Upper lobe of left lung (tissue), 6 donors: Measurements from ENCODE around the gene TRAF1. TPM values are rescaled to one million over a fixed set of nuclear protein-coding genes. Genes with fewer than 3 reads are reported as not detected.
A peak's percentile ranks its signal among the peaks of the same experiment; 100 is the strongest.

Source experiments
- ATAC-seq, 2 donors: fragments of 200-7000 bp; cut with Tn5 transposase; one replicate each; pipeline ENCODE4 v1.9.1; 2022; ENCODE audit warnings: mild to moderate bottlenecking in 2 of 2, moderate library complexity in 2 of 2; ENCODE audit not compliant: low FRiP score in 2 of 2
- DNase-seq, 2 donors: peaks; one replicate each; pipeline ENCODE4 v3.0.0-alpha.2; 2019 to 2020
- H3K27ac ChIP-seq, 4 donors: fragments of 200-600 bp; sonication (generic); one replicate each; pipeline ENCODE4 v1.5.1; 2016 to 2019
- H3K27me3 ChIP-seq, 4 donors: fragments of 200-600 bp; sonication (generic); one replicate each; pipeline ENCODE4 v1.5.1; 2017 to 2019
- H3K36me3 ChIP-seq, 4 donors: fragments of 200-600 bp; sonication (generic); one replicate each; pipeline ENCODE4 v1.5.1; 2016 to 2019
- H3K4me1 ChIP-seq, 4 donors: fragments of 200-600 bp; sonication (generic); one replicate each; pipeline ENCODE4 v1.5.1; 2018 to 2019
- H3K4me3 ChIP-seq, 4 donors: fragments of 200-600 bp; sonication (generic); one replicate each; pipeline ENCODE4 v1.5.1; 2017 to 2019; ENCODE audit warnings: mild to moderate bottlenecking in 2 of 4, moderate library complexity in 1 of 4
- H3K9me3 ChIP-seq, 4 donors: fragments of 200-600 bp; sonication (generic); one replicate each; pipeline ENCODE4 v1.5.1; 2018 to 2019
- EP300 ChIP-seq, 4 donors: sonication (generic); formaldehyde crosslinking; IDR thresholded peaks; one replicate each; pipeline ENCODE4 v1.5.1; 2017; ENCODE audit warnings: antibody characterized with exemption in 4 of 4, control low read depth in 2 of 4
- POLR2A ChIP-seq, 4 donors: fragments of 450-650 bp; IDR thresholded peaks; one replicate each; pipeline ENCODE4 v1.5.1; 2016 to 2017; ENCODE audit warnings: antibody characterized with exemption in 4 of 4, mild to moderate bottlenecking in 2 of 4
- POLR2AphosphoS5 ChIP-seq, 2 donors: sonication (generic); formaldehyde crosslinking; IDR thresholded peaks; one replicate each; pipeline ENCODE4 v1.5.1; 2017; ENCODE audit warnings: antibody characterized with exemption in 2 of 2
- WGBS, 2 donors: methylation state at CpG; one replicate each; pipeline ENCODE4 v1.1.5; 2017 to 2018; 5-methylcytosine and 5-hydroxymethylcytosine counted together
- total RNA-seq, 6 donors: library from RNA; depleted of rRNA in 4 of 6; stranded (reverse); fragments of >200 nt in 4 of 6; gene quantifications; one replicate each; pipeline versions ENCODE4 v1.1.0 to v1.2.1, GENCODE V29; 2016 to 2021
- TF ChIP-seq, protein P1 (sequence below), 6 experiments: fragments of 450-650 bp in 4 of 6; fragments of 200-600 bp in 2 of 6; sonication (generic) in 2 of 6; IDR thresholded peaks; one replicate each; pipeline ENCODE4 v1.5.1; 2016 to 2019; ENCODE audit warnings: antibody characterized with exemption in 6 of 6
- donor health status: DM: no; HTN: no; CAD: no; lungs with moderate emphysema.
- donor health status: DM: no; HTN: yes; CAD: no; lungs with severe emphysema.

Gene TRAF1
- total RNA-seq, 6 donors from 2014 or later = 2.9 to 29.3 (median 6.6) TPM

DNA sequence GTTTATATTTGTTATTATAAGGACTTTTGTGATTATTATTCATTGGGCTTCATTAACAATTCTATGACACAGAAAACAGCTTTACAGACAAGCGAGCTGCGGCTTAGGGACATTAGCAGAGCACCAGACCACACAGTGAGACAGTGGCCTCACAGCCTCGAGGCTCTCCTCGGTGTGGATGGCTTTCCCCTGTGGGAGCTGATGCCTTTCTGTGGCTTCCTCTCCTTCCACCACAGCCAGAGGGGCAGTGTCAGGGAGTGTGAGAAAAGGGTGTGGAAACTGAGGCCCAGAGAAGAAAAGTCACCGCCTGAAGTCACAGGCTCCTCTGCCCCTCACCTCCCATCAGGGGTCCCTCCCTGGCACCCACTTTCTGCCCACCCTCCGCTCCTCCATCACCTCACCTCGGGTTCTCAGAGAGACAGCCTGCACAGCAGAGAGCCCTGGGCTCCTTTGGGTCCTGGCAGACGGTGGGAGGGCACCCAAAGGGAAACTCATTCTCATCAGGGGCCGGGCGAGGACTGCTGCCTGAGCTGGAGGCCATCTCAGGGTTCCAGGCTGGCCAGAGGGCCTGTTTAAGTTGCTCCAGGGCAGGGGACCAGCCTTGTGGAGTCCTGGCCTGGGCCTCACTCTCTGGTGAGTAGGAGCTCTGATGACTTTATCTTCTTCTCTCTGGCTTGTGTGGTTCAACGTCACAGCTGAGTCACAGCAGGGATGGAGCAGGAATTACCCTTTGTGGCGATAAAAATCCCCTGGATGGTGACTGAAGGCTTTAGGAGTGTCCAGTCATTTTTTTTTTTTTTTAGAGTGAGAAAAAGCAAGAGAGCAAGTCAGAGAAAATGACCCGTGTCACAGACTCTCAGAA lies 830 bp downstream of the TRAF1 start:
- WGBS, 2 donors = 61 to 75% methylated on average over 10 to 13 of the region's 13 CpGs
- TF ChIP-seq, protein P1, sequence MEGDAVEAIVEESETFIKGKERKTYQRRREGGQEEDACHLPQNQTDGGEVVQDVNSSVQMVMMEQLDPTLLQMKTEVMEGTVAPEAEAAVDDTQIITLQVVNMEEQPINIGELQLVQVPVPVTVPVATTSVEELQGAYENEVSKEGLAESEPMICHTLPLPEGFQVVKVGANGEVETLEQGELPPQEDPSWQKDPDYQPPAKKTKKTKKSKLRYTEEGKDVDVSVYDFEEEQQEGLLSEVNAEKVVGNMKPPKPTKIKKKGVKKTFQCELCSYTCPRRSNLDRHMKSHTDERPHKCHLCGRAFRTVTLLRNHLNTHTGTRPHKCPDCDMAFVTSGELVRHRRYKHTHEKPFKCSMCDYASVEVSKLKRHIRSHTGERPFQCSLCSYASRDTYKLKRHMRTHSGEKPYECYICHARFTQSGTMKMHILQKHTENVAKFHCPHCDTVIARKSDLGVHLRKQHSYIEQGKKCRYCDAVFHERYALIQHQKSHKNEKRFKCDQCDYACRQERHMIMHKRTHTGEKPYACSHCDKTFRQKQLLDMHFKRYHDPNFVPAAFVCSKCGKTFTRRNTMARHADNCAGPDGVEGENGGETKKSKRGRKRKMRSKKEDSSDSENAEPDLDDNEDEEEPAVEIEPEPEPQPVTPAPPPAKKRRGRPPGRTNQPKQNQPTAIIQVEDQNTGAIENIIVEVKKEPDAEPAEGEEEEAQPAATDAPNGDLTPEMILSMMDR (IDR thresholded peaks at IDR 0.05) = no peak
- TF ChIP-seq POLR2A (IDR thresholded peaks at IDR 0.05) = peak in 1 of 4 donors; percentile 36
- TF ChIP-seq EP300 (IDR thresholded peaks at IDR 0.05) = no peak
- TF ChIP-seq POLR2AphosphoS5 (IDR thresholded peaks at IDR 0.05) = no peak
- Histone ChIP-seq H3K9me3 (no peaks in the 10 kb centered on the region), H3K27ac (peak overlapping the region; percentile 67 to 91 (median 80)), H3K36me3 (no peaks in the 10 kb centered on the region), H3K27me3 (no peaks in the 10 kb centered on the region), H3K4me1 (peaks cover 14 to 39% (median 32%) of the 10 kb centered on the region in 4 donors), H3K4me3 (peak overlapping the region in 2 of 4 donors; percentile 14 to 16)
- DNase-seq (no peak), ATAC-seq (peak in 1 of 2 donors; percentile 45)

DNA sequence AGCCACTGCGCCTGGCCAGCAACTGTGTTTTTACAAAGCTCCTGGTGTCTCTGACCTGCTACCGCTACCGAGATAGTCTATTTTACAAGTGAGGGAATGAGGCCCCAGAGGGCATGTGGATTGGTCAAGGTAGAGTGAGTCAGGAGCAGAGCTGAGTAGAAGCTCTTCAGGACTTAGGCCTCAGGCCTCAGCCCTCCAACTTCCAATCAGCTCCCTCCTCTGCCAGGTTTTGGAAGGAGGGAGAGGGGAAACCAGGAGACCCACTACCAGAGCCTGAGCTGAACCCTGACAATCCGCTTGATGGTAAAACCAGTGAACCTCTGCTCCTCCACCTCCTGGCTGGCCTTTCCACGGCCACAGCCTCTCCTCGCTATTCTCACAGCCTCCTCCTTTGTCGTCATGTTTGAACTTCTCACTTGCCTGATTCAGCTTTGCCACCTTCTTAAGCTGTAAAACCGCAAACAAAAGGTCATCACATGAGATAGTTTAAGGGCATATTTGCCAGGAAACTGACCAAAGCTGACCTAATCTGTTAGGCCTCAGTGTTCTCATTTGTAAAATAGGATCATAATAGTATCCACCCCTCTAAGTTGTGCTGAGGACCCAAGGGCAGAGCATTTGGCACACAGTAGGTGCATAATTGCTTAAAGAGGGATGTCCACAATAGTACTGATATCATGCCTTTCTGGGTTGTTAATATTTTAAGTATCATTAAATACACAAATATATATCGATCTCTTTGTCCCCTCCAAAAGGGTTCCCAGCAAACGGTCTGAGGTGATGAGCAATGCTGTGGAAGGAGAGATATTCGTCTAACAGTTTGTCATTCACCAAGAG lies 1.7 kb downstream of the TRAF1 start:
- Histone ChIP-seq H3K27me3 (no peaks in the 10 kb centered on the region), H3K36me3 (no peaks in the 10 kb centered on the region), H3K27ac (peak overlapping the region; percentile 67 to 91 (median 80)), H3K9me3 (no peaks in the 10 kb centered on the region), H3K4me1 (peaks cover 18 to 40% (median 30%) of the 10 kb centered on the region in 4 donors), H3K4me3 (no peak overlapping the region)
- 78 to 79% methylated on average over 9 to 11 of the region's 11 CpGs for WGBS, 2 donors
- no peak for DNase-seq
- no peak for ATAC-seq
- TF ChIP-seq EP300 (IDR thresholded peaks at IDR 0.05) = no peak
- no peak for TF ChIP-seq POLR2AphosphoS5 (IDR thresholded peaks at IDR 0.05)
- TF ChIP-seq, protein P1 (IDR thresholded peaks at IDR 0.05) = no peak
- no peak for TF ChIP-seq POLR2A (IDR thresholded peaks at IDR 0.05)

DNA sequence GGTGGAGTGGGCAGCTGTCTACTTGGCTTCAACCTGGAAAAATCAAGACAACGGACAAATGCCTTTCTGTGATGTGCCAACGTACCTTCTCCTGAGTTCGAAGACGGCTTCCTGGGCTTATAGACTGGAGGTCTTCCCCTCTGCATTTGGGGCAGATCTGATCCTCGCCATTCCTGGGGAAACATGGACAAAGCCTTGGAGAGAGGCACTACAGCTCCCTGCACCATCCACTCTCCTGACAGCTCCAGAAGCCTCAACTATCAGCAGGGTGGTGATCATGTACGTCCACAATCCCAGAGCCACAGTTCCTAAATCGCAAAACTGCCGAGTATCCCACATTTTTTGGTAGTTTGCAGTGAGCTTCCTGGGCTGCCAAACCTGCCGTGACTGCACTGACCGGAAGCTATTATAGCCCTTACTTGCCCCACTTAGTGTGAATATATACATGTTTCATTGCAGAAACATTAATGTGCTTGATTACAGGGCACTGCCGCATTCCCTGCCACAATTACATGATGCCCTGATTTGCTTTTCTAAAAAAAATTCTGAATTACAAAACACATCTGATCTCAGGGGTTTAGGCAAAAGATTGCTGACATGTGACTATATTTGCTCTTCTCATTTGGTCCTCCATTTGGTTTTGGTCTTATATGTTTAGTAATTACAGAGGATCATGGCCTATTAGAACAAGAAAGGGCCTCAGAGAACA lies 2.8 kb downstream of the TRAF1 start:
- Histone ChIP-seq H3K4me1 (peaks cover 23 to 43% (median 31%) of the 10 kb centered on the region in 4 donors), H3K27ac (peak overlapping the region in 2 of 4 donors; percentile 66 to 76)
- WGBS, 2 donors = 76 to 95% methylated on average over 7 to 11 of the region's 11 CpGs

More for the DNA sequence above, 2.8 kb downstream of the TRAF1 start:
- TF ChIP-seq POLR2A (IDR thresholded peaks at IDR 0.05) (no peak), EP300 (IDR thresholded peaks at IDR 0.05) (no peak), POLR2AphosphoS5 (IDR thresholded peaks at IDR 0.05) (no peak)
- TF ChIP-seq, protein P1 (IDR thresholded peaks at IDR 0.05) = no peak
- no peak for DNase-seq
- Histone ChIP-seq H3K9me3 (no peaks in the 10 kb centered on the region), H3K27me3 (no peaks in the 10 kb centered on the region), H3K36me3 (no peaks in the 10 kb centered on the region), H3K4me3 (no peak overlapping the region)
- ATAC-seq = no peak
